ENCODE data around the gene MYRF. TPM values are rescaled to one million over a fixed set of nuclear protein-coding genes. Genes with fewer than 3 reads are reported as not detected.

The MYRF gene
- total RNA-seq, 2 experiments from 2014 or later: 2.8 to 2.9 TPM

GRCh38 chr11:61781585-61781984 lies 29.1 kb downstream of the MYRF start:
- Mint-ChIP-seq H3K27me3 (ENCODE audit: low read depth) (peaks cover 6% of the 10 kb centered on the region), H3K9me3 (ENCODE audit: insufficient read depth) (no peaks in the 10 kb centered on the region), H3K36me3 (ENCODE audit: low read depth) (peaks cover 9% of the 10 kb centered on the region), H3K27ac (no peak overlapping the region), H3K4me3 (no peak overlapping the region), H3K4me1 (ENCODE audit: low read depth) (peaks cover 11% of the 10 kb centered on the region)
- ChIA-PET CTCF (interaction anchor here (1.4 to 1.8 kb wide), 2 partner anchors 28 to 48 kb away, joined by 3 to 4 read pairs; no protein-coding TSS in a partner anchor), POLR2A (interaction anchor here (1.1 to 1.5 kb wide), 2 partner anchors 10 to 34 kb away, joined by 4 to 7 read pairs; partner anchors contain the start of genes FEN1 and TMEM258)
- ATAC-seq (no peak), DNase-seq (no peak)

- H3K27ac Mint-ChIP-seq: no peak overlapping the region
- peaks cover 6% of the 10 kb centered on the region for H3K27me3 Mint-ChIP-seq (ENCODE audit: low read depth)
- DNase-seq (no peak), ATAC-seq (no peak)
- ChIA-PET CTCF (interaction anchor here (1.1 to 1.4 kb wide), 2 partner anchors 15 to 29 kb away, joined by 3 to 4 read pairs; no protein-coding TSS in a partner anchor), POLR2A (interaction anchor here (1.1 to 1.5 kb wide), 2 partner anchors 10 to 33 kb away, joined by 4 to 7 read pairs; partner anchors contain the start of genes FEN1 and TMEM258)
- peaks cover 4% of the 10 kb centered on the region for H3K4me1 Mint-ChIP-seq (ENCODE audit: low read depth)
- no peak overlapping the region for H3K4me3 Mint-ChIP-seq
- peaks cover 9% of the 10 kb centered on the region for H3K36me3 Mint-ChIP-seq (ENCODE audit: low read depth)
- H3K9me3 Mint-ChIP-seq (ENCODE audit: insufficient read depth): no peaks in the 10 kb centered on the region
Measured at GRCh38 chr11:61782299-61782698, 29.9 kb downstream of the MYRF start.

GRCh38 chr11:61782841-61783240 lies 30.4 kb downstream of the MYRF start:
- peaks cover 4% of the 10 kb centered on the region for H3K4me1 Mint-ChIP-seq (ENCODE audit: low read depth)

GRCh38 chr11:61783717-61784505 lies 31.5 kb downstream of the MYRF start:
- ChIA-PET POLR2A (no interaction called here), CTCF (no interaction called here)
- ATAC-seq (no peak), DNase-seq (no peak)
- H3K4me3 Mint-ChIP-seq: no peak overlapping the region
- no peak overlapping the region for H3K27ac Mint-ChIP-seq
- no peaks in the 10 kb centered on the region for H3K9me3 Mint-ChIP-seq (ENCODE audit: insufficient read depth)
- H3K36me3 Mint-ChIP-seq (ENCODE audit: low read depth): peaks cover 10% of the 10 kb centered on the region
- no peaks in the 10 kb centered on the region for H3K4me1 Mint-ChIP-seq (ENCODE audit: low read depth)
- no peaks in the 10 kb centered on the region for H3K27me3 Mint-ChIP-seq (ENCODE audit: low read depth)

More at GRCh38 chr11:61782841-61783240, 30.4 kb downstream of the MYRF start:
- POLR2A ChIA-PET: interaction anchor here (1.5 kb wide), 1 partner anchor 9 kb away, joined by 7 read pairs; the partner anchor contains the start of genes FEN1 and TMEM258
- Mint-ChIP-seq H3K27ac (no peak overlapping the region), H3K36me3 (ENCODE audit: low read depth) (peaks cover 10% of the 10 kb centered on the region), H3K9me3 (ENCODE audit: insufficient read depth) (no peaks in the 10 kb centered on the region), H3K27me3 (ENCODE audit: low read depth) (peaks cover 5% of the 10 kb centered on the region), H3K4me3 (no peak overlapping the region)
- CTCF ChIA-PET: interaction anchor here (1.1 to 1.4 kb wide), 2 partner anchors 15 to 29 kb away, joined by 3 to 4 read pairs; no protein-coding TSS in a partner anchor
- ATAC-seq (no peak), DNase-seq (no peak)

- H3K4me3 Mint-ChIP-seq: no peak overlapping the region
- H3K9me3 Mint-ChIP-seq (ENCODE audit: insufficient read depth): no peaks in the 10 kb centered on the region
- POLR2A ChIA-PET: no interaction called here
- CTCF ChIA-PET: interaction anchor here (1.2 kb wide), 1 partner anchor 14 kb away, joined by 3 read pairs; no protein-coding TSS in a partner anchor
- H3K27ac Mint-ChIP-seq: no peak overlapping the region
- DNase-seq (no peak), ATAC-seq (no peak)
- H3K4me1 Mint-ChIP-seq (ENCODE audit: low read depth): peaks cover 3% of the 10 kb centered on the region
- peaks cover 15% of the 10 kb centered on the region for H3K36me3 Mint-ChIP-seq (ENCODE audit: low read depth)
- no peaks in the 10 kb centered on the region for H3K27me3 Mint-ChIP-seq (ENCODE audit: low read depth)
Measured at GRCh38 chr11:61784506-61784805, 32.0 kb downstream of the MYRF start.

GRCh38 chr11:61785837-61786402 lies 33.5 kb downstream of the MYRF start:
- H3K36me3 Mint-ChIP-seq (ENCODE audit: low read depth): peaks cover 26% of the 10 kb centered on the region
- H3K27ac Mint-ChIP-seq: no peak overlapping the region
- peaks cover 14% of the 10 kb centered on the region for H3K4me1 Mint-ChIP-seq (ENCODE audit: low read depth)
- POLR2A ChIA-PET: no interaction called here
- ATAC-seq (no peak), DNase-seq (no peak)
- no peaks in the 10 kb centered on the region for H3K27me3 Mint-ChIP-seq (ENCODE audit: low read depth)
- H3K9me3 Mint-ChIP-seq (ENCODE audit: insufficient read depth): no peaks in the 10 kb centered on the region
- H3K4me3 Mint-ChIP-seq: no peak overlapping the region
- CTCF ChIA-PET: interaction anchor here (1.2 to 4.5 kb wide), 3 partner anchors 12 to 39 kb away, joined by 3 to 35 read pairs (median 5); no protein-coding TSS in a partner anchor

GRCh38 chr11:61787928-61788491 lies 35.6 kb downstream of the MYRF start:
- peak; percentile 49 for DNase-seq
- Mint-ChIP-seq H3K4me3 (no peak overlapping the region), H3K4me1 (ENCODE audit: low read depth) (peaks cover 20% of the 10 kb centered on the region), H3K36me3 (ENCODE audit: low read depth) (peaks cover 27% of the 10 kb centered on the region), H3K27me3 (ENCODE audit: low read depth) (no peaks in the 10 kb centered on the region), H3K9me3 (ENCODE audit: insufficient read depth) (no peaks in the 10 kb centered on the region), H3K27ac (no peak overlapping the region)
- no peak for ATAC-seq
- ChIA-PET CTCF (interaction anchor here (0.6 to 4.5 kb wide), 10 partner anchors 8 to 83 kb away, joined by 3 to 35 read pairs (median 3); no protein-coding TSS in a partner anchor), POLR2A (interaction anchor here (1.0 to 1.1 kb wide), 2 partner anchors 9 to 28 kb away, joined by 4 read pairs; no protein-coding TSS in a partner anchor)

GRCh38 chr11:61791737-61792309 lies 39.4 kb downstream of the MYRF start:
- ATAC-seq (peak; percentile 21), DNase-seq (peak; percentile 64)
- H3K36me3 Mint-ChIP-seq (ENCODE audit: low read depth): peaks cover 51% of the 10 kb centered on the region
- H3K27ac Mint-ChIP-seq: peak overlapping the region; percentile 100
- H3K9me3 Mint-ChIP-seq (ENCODE audit: insufficient read depth): no peaks in the 10 kb centered on the region
- ChIA-PET POLR2A (interaction anchor here (0.6 to 4.1 kb wide), 10 partner anchors 9 to 176 kb away, joined by 3 to 39 read pairs (median 6); partner anchors contain the start of gene FADS2), CTCF (interaction anchor here (0.7 to 2.9 kb wide), 13 partner anchors 12 to 316 kb away, joined by 3 to 18 read pairs (median 8); partner anchors contain the start of gene FADS2)
- no peaks in the 10 kb centered on the region for H3K27me3 Mint-ChIP-seq (ENCODE audit: low read depth)
- H3K4me3 Mint-ChIP-seq: peak overlapping the region; percentile 86
- peaks cover 48% of the 10 kb centered on the region for H3K4me1 Mint-ChIP-seq (ENCODE audit: low read depth)

- DNase-seq: peak; percentile 92
- H3K4me1 Mint-ChIP-seq (ENCODE audit: low read depth): peaks cover 54% of the 10 kb centered on the region
- H3K27ac Mint-ChIP-seq: peak within 1 kb of the TSS; percentile 100
- ChIA-PET POLR2A (interaction anchor here (0.6 to 4.1 kb wide), 19 partner anchors 9 to 331 kb away, joined by 3 to 39 read pairs (median 4); partner anchors contain the start of genes FADS2 and INCENP), CTCF (interaction anchor here (0.7 to 2.9 kb wide), 13 partner anchors 13 to 315 kb away, joined by 3 to 18 read pairs (median 8); partner anchors contain the start of gene FADS2)
- ATAC-seq: peak; percentile 93
- peak within 1 kb of the TSS; percentile 86 for H3K4me3 Mint-ChIP-seq
- no peaks in the 10 kb centered on the region for H3K27me3 Mint-ChIP-seq (ENCODE audit: low read depth)
- H3K36me3 Mint-ChIP-seq (ENCODE audit: low read depth): peaks cover 55% of the 10 kb centered on the region
- H3K9me3 Mint-ChIP-seq (ENCODE audit: insufficient read depth): no peaks in the 10 kb centered on the region
Measured at GRCh38 chr11:61792310-61793082, 40.1 kb downstream of the MYRF start, which contains the start of the genes FEN1 and TMEM258. TSS of gene FEN1 (plus strand) at chr11:61792911. CDS start at chr11:61795362, 2,451 bp downstream. TSS of gene TMEM258 (minus strand) at chr11:61792599. CDS start at chr11:61792558, 41 bp downstream.

- peak overlapping the region; percentile 86 for H3K4me3 Mint-ChIP-seq
- no peaks in the 10 kb centered on the region for H3K9me3 Mint-ChIP-seq (ENCODE audit: insufficient read depth)
- H3K36me3 Mint-ChIP-seq (ENCODE audit: low read depth): peaks cover 61% of the 10 kb centered on the region
- peak overlapping the region; percentile 100 for H3K27ac Mint-ChIP-seq
- peak; percentile 39 for ATAC-seq
- ChIA-PET POLR2A (interaction anchor here (0.7 to 4.1 kb wide), 15 partner anchors 8 to 330 kb away, joined by 3 to 39 read pairs (median 5); partner anchors contain the start of genes FADS2 and INCENP), CTCF (interaction anchor here (0.8 to 2.9 kb wide), 7 partner anchors 22 to 314 kb away, joined by 3 to 18 read pairs (median 9); partner anchors contain the start of gene FADS2)
- no peaks in the 10 kb centered on the region for H3K27me3 Mint-ChIP-seq (ENCODE audit: low read depth)
- no peak for DNase-seq
- H3K4me1 Mint-ChIP-seq (ENCODE audit: low read depth): peaks cover 59% of the 10 kb centered on the region
Measured at GRCh38 chr11:61793083-61793828, 40.8 kb downstream of the MYRF start.
